ENCODE data around the gene HES4.
"Not testable (repeated sequence)": the region's sequence is repeated elsewhere in the genome, so short reads cannot be mapped to it uniquely, and the experiment has no call there.

- TF ChIP-seq CTCF, POLR2A (IDR thresholded peaks at IDR 0.05): not testable (repeated sequence)
Observed at GRCh38 chr1:991275-991674, 8.6 kb downstream of the HES4 start.

Measured in lower leg skin (tissue), 3 donors.